ENCODE measurements around the gene FOXO6.

FOXO6 gene

GRCh38 chr1:41400225-41400624, 39.0 kb downstream of the FOXO6 start:
- Mint-ChIP-seq H3K4me3 (no peak overlapping the region), H3K4me1 (peaks cover 9% of the 10 kb centered on the region), H3K27me3 (peaks cover 45% of the 10 kb centered on the region), H3K36me3 (ENCODE audit: insufficient read depth) (peaks cover 2% of the 10 kb centered on the region), H3K9me3 (no peaks in the 10 kb centered on the region), H3K27ac (ENCODE audit: low read depth) (no peak overlapping the region)
- DNase-seq (ENCODE audit: low spot score in 2 of 2) (no peak), ATAC-seq (replicated peaks; ENCODE audit: extremely low read depth, poor library complexity, severe bottlenecking) (no peak)

- Mint-ChIP-seq H3K4me1 (no peaks in the 10 kb centered on the region), H3K36me3 (ENCODE audit: insufficient read depth) (peaks cover 2% of the 10 kb centered on the region), H3K4me3 (no peak overlapping the region), H3K27ac (ENCODE audit: low read depth) (no peak overlapping the region), H3K9me3 (no peaks in the 10 kb centered on the region), H3K27me3 (peaks cover 35% of the 10 kb centered on the region)
- DNase-seq (ENCODE audit: low spot score in 2 of 2) (no peak), ATAC-seq (replicated peaks; ENCODE audit: extremely low read depth, poor library complexity, severe bottlenecking) (no peak)
Observed at GRCh38 chr1:41401899-41402298, 40.7 kb downstream of the FOXO6 start.

GRCh38 chr1:41404308-41404761, 43.1 kb downstream of the FOXO6 start:
- H3K4me1 Mint-ChIP-seq = no peaks in the 10 kb centered on the region
- no peak overlapping the region for H3K4me3 Mint-ChIP-seq
- H3K36me3 Mint-ChIP-seq (ENCODE audit: insufficient read depth) = peaks cover 2% of the 10 kb centered on the region
- peaks cover 60% of the 10 kb centered on the region for H3K27me3 Mint-ChIP-seq
- peak; percentile 74 for ATAC-seq (replicated peaks; ENCODE audit: extremely low read depth, poor library complexity, severe bottlenecking)
- no peak overlapping the region for H3K27ac Mint-ChIP-seq (ENCODE audit: low read depth)
- H3K9me3 Mint-ChIP-seq = no peaks in the 10 kb centered on the region
- peak in 1 of 2 donors; percentile 32 for DNase-seq (ENCODE audit: low spot score in 2 of 2)

- H3K4me3 Mint-ChIP-seq = no peak overlapping the region
- H3K27me3 Mint-ChIP-seq = peaks cover 66% of the 10 kb centered on the region
- DNase-seq (ENCODE audit: low spot score in 2 of 2) (no peak), ATAC-seq (replicated peaks; ENCODE audit: extremely low read depth, poor library complexity, severe bottlenecking) (no peak)
- H3K4me1 Mint-ChIP-seq = no peaks in the 10 kb centered on the region
- H3K27ac Mint-ChIP-seq (ENCODE audit: low read depth) = no peak overlapping the region
- H3K36me3 Mint-ChIP-seq (ENCODE audit: insufficient read depth) = peaks cover 3% of the 10 kb centered on the region
- no peaks in the 10 kb centered on the region for H3K9me3 Mint-ChIP-seq
Observed at GRCh38 chr1:41407664-41408252, 46.5 kb downstream of the FOXO6 start.

GRCh38 chr1:41408691-41409090, 47.5 kb downstream of the FOXO6 start:
- H3K4me3 Mint-ChIP-seq = no peak overlapping the region
- no peak overlapping the region for H3K27ac Mint-ChIP-seq (ENCODE audit: low read depth)
- DNase-seq (ENCODE audit: low spot score in 2 of 2) = no peak
- H3K36me3 Mint-ChIP-seq (ENCODE audit: insufficient read depth) = peaks cover 2% of the 10 kb centered on the region
- peaks cover 66% of the 10 kb centered on the region for H3K27me3 Mint-ChIP-seq
- ATAC-seq (replicated peaks; ENCODE audit: extremely low read depth, poor library complexity, severe bottlenecking) = no peak
- no peaks in the 10 kb centered on the region for H3K9me3 Mint-ChIP-seq
- no peaks in the 10 kb centered on the region for H3K4me1 Mint-ChIP-seq

GRCh38 chr1:41409825-41410224, 48.6 kb downstream of the FOXO6 start:
- ATAC-seq (replicated peaks; ENCODE audit: extremely low read depth, poor library complexity, severe bottlenecking) (no peak), DNase-seq (ENCODE audit: low spot score in 2 of 2) (no peak)
- no peak overlapping the region for H3K4me3 Mint-ChIP-seq
- peaks cover 65% of the 10 kb centered on the region for H3K27me3 Mint-ChIP-seq
- no peaks in the 10 kb centered on the region for H3K9me3 Mint-ChIP-seq
- H3K4me1 Mint-ChIP-seq = no peaks in the 10 kb centered on the region
- H3K36me3 Mint-ChIP-seq (ENCODE audit: insufficient read depth) = peaks cover 2% of the 10 kb centered on the region
- H3K27ac Mint-ChIP-seq (ENCODE audit: low read depth) = no peak overlapping the region

GRCh38 chr1:41410462-41410861, 49.2 kb downstream of the FOXO6 start:
- Mint-ChIP-seq H3K4me3 (no peak overlapping the region), H3K36me3 (ENCODE audit: insufficient read depth) (peaks cover 2% of the 10 kb centered on the region), H3K27ac (ENCODE audit: low read depth) (no peak overlapping the region), H3K9me3 (no peaks in the 10 kb centered on the region), H3K4me1 (no peaks in the 10 kb centered on the region), H3K27me3 (peaks cover 65% of the 10 kb centered on the region)
- DNase-seq (ENCODE audit: low spot score in 2 of 2) (no peak), ATAC-seq (replicated peaks; ENCODE audit: extremely low read depth, poor library complexity, severe bottlenecking) (no peak)

GRCh38 chr1:41411229-41411628, 50.0 kb downstream of the FOXO6 start:
- DNase-seq (ENCODE audit: low spot score in 2 of 2) (no peak), ATAC-seq (replicated peaks; ENCODE audit: extremely low read depth, poor library complexity, severe bottlenecking) (no peak)
- Mint-ChIP-seq H3K36me3 (ENCODE audit: insufficient read depth) (peaks cover 2% of the 10 kb centered on the region), H3K9me3 (no peaks in the 10 kb centered on the region), H3K27me3 (peaks cover 65% of the 10 kb centered on the region), H3K4me3 (no peak overlapping the region), H3K4me1 (no peaks in the 10 kb centered on the region), H3K27ac (ENCODE audit: low read depth) (no peak overlapping the region)

GRCh38 chr1:41412748-41413147, 51.5 kb downstream of the FOXO6 start:
- no peaks in the 10 kb centered on the region for H3K4me1 Mint-ChIP-seq
- H3K27me3 Mint-ChIP-seq = peaks cover 64% of the 10 kb centered on the region
- DNase-seq (ENCODE audit: low spot score in 2 of 2) (no peak), ATAC-seq (replicated peaks; ENCODE audit: extremely low read depth, poor library complexity, severe bottlenecking) (no peak)
- H3K4me3 Mint-ChIP-seq = no peak overlapping the region
- H3K27ac Mint-ChIP-seq (ENCODE audit: low read depth) = no peak overlapping the region
- peaks cover 2% of the 10 kb centered on the region for H3K36me3 Mint-ChIP-seq (ENCODE audit: insufficient read depth)
- no peaks in the 10 kb centered on the region for H3K9me3 Mint-ChIP-seq

- peaks cover 58% of the 10 kb centered on the region for H3K27me3 Mint-ChIP-seq
- H3K9me3 Mint-ChIP-seq = no peaks in the 10 kb centered on the region
- no peak overlapping the region for H3K27ac Mint-ChIP-seq (ENCODE audit: low read depth)
- ATAC-seq (replicated peaks; ENCODE audit: extremely low read depth, poor library complexity, severe bottlenecking) (no peak), DNase-seq (ENCODE audit: low spot score in 2 of 2) (no peak)
- H3K4me3 Mint-ChIP-seq = no peak overlapping the region
- H3K4me1 Mint-ChIP-seq = no peaks in the 10 kb centered on the region
- H3K36me3 Mint-ChIP-seq (ENCODE audit: insufficient read depth) = peaks cover 2% of the 10 kb centered on the region
Observed at GRCh38 chr1:41413748-41414281, 52.6 kb downstream of the FOXO6 start.

- peaks cover 2% of the 10 kb centered on the region for H3K36me3 Mint-ChIP-seq (ENCODE audit: insufficient read depth)
- H3K9me3 Mint-ChIP-seq = no peaks in the 10 kb centered on the region
- no peak overlapping the region for H3K4me3 Mint-ChIP-seq
- no peaks in the 10 kb centered on the region for H3K4me1 Mint-ChIP-seq
- H3K27ac Mint-ChIP-seq (ENCODE audit: low read depth) = no peak overlapping the region
- peaks cover 53% of the 10 kb centered on the region for H3K27me3 Mint-ChIP-seq
- DNase-seq (ENCODE audit: low spot score in 2 of 2) (no peak), ATAC-seq (replicated peaks; ENCODE audit: extremely low read depth, poor library complexity, severe bottlenecking) (no peak)
Observed at GRCh38 chr1:41414296-41414695, 53.1 kb downstream of the FOXO6 start.

- DNase-seq (ENCODE audit: low spot score in 2 of 2) = no peak
- Mint-ChIP-seq H3K27me3 (peaks cover 48% of the 10 kb centered on the region), H3K9me3 (no peaks in the 10 kb centered on the region), H3K4me3 (no peak overlapping the region), H3K36me3 (ENCODE audit: insufficient read depth) (peaks cover 2% of the 10 kb centered on the region), H3K27ac (ENCODE audit: low read depth) (no peak overlapping the region), H3K4me1 (no peaks in the 10 kb centered on the region)
- no peak for ATAC-seq (replicated peaks; ENCODE audit: extremely low read depth, poor library complexity, severe bottlenecking)
Observed at GRCh38 chr1:41414716-41415306, 53.6 kb downstream of the FOXO6 start.

GRCh38 chr1:41416081-41416480, 54.8 kb downstream of the FOXO6 start:
- no peak for ATAC-seq (replicated peaks; ENCODE audit: extremely low read depth, poor library complexity, severe bottlenecking)
- no peak for DNase-seq (ENCODE audit: low spot score in 2 of 2)
- Mint-ChIP-seq H3K4me1 (no peaks in the 10 kb centered on the region), H3K36me3 (ENCODE audit: insufficient read depth) (no peaks in the 10 kb centered on the region), H3K27me3 (peaks cover 35% of the 10 kb centered on the region), H3K9me3 (no peaks in the 10 kb centered on the region), H3K27ac (ENCODE audit: low read depth) (no peak overlapping the region), H3K4me3 (no peak overlapping the region)

Data from central memory CD8-positive, alpha-beta T cell (primary cell).